ENCODE data around the gene SMARCD3.

The SMARCD3 gene

GRCh38 chr7:151249034-151249731 lies 689 bp upstream of the SMARCD3 start:
- DNase-seq (ENCODE audit: low read depth, low spot score) = no peak

GRCh38 chr7:151247611-151248345 lies 716 bp downstream of the SMARCD3 start:
- DNase-seq (ENCODE audit: low read depth, low spot score) = no peak

GRCh38 chr7:151246851-151247580 lies 1.5 kb downstream of the SMARCD3 start:
- no peak for DNase-seq (ENCODE audit: low read depth, low spot score)

- no peak for DNase-seq (ENCODE audit: low read depth, low spot score)
Observed at GRCh38 chr7:151246102-151246850, 2.2 kb downstream of the SMARCD3 start.

- DNase-seq (ENCODE audit: low read depth, low spot score) = no peak
Observed at GRCh38 chr7:151245360-151246101, 3.0 kb downstream of the SMARCD3 start.

- no peak for DNase-seq (ENCODE audit: low read depth, low spot score)
Observed at GRCh38 chr7:151244841-151245346, 3.6 kb downstream of the SMARCD3 start.

- DNase-seq (ENCODE audit: low read depth, low spot score) = no peak
Observed at GRCh38 chr7:151244196-151244840, 4.2 kb downstream of the SMARCD3 start.

GRCh38 chr7:151243408-151244195 lies 4.9 kb downstream of the SMARCD3 start:
- DNase-seq (ENCODE audit: low read depth, low spot score) = no peak

GRCh38 chr7:151243045-151243349 lies 5.5 kb downstream of the SMARCD3 start:
- DNase-seq (ENCODE audit: low read depth, low spot score) = no peak

GRCh38 chr7:151242159-151243044 lies 6.1 kb downstream of the SMARCD3 start:
- no peak for DNase-seq (ENCODE audit: low read depth, low spot score)

- no peak for DNase-seq (ENCODE audit: low read depth, low spot score)
Observed at GRCh38 chr7:151241755-151242096, 6.8 kb downstream of the SMARCD3 start.

GRCh38 chr7:151240942-151241754 lies 7.3 kb downstream of the SMARCD3 start:
- no peak for DNase-seq (ENCODE audit: low read depth, low spot score)

GRCh38 chr7:151240536-151240935 lies 8.0 kb downstream of the SMARCD3 start:
- no peak for DNase-seq (ENCODE audit: low read depth, low spot score)

- no peak for DNase-seq (ENCODE audit: low read depth, low spot score)
Observed at GRCh38 chr7:151239837-151240459, 8.5 kb downstream of the SMARCD3 start.

GRCh38 chr7:151238924-151239836 lies 9.3 kb downstream of the SMARCD3 start:
- DNase-seq (ENCODE audit: low read depth, low spot score) = no peak

- no peak for DNase-seq (ENCODE audit: low read depth, low spot score)
Observed at GRCh38 chr7:151238190-151238810, 10.2 kb downstream of the SMARCD3 start.

Measured in brain pericyte (primary cell).